IPS DF 19.7 (cell line): ENCODE measurements around the gene BTF3.
A peak's percentile ranks its signal among the peaks of the same experiment; 100 is the strongest.
"Not testable (repeated sequence)": the region's sequence is repeated elsewhere in the genome, so short reads cannot be mapped to it uniquely, and the experiment has no call there.

Experiments used
- DNase-seq: peaks from one replicate; pipeline ENCODE4 v3.0.0-alpha.2; 2013; ENCODE audit warnings: low read depth, low spot score

BTF3 gene

GRCh38 chr5:73485715-73486114, 12.5 kb upstream of the BTF3 start:
- no peak for DNase-seq

GRCh38 chr5:73486119-73486899, 11.9 kb upstream of the BTF3 start:
- peak; percentile 85 for DNase-seq

GRCh38 chr5:73487257-73487656, 11.0 kb upstream of the BTF3 start:
- not testable (repeated sequence) for DNase-seq

GRCh38 chr5:73487815-73488214, 10.4 kb upstream of the BTF3 start:
- DNase-seq: peak; percentile 78

DNA sequence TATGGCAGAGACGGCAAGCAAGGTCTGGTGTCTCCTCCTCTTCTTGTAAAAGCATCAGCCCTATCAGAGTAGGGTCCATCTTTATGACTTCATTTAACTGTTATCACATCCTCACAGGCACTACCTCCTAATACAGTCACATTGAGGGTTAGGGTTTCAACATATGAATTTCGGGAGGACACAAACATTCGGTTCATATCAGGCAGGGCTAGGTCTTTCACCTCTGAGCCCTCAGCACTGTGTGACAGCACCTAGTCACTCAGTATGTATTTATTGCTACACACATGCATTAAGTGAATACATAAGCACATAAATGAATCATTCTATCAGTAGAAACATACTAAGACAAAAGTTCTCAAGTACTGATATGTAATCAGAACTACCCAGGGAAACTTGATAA, 9.4 kb upstream of the BTF3 start:
- DNase-seq: no peak

DNA sequence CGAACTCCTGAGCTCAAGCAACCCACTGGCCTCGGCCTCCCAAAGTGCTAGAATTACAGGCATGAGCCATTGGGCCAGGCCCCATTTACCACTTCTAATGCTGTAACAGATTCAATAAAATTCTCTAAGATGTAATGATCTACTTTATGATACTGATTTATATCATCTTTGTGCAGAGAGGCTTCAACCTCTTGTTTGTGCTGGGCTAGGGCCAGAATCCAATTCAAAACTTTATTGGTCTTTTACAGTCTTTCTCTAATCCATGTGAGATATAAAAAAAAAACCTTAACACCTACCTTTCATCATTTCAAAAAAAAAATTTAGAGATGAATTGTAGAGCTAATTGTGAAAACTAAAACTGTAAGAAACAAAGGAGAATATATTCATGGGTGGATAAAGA, 8.2 kb upstream of the BTF3 start:
- no peak for DNase-seq

DNA sequence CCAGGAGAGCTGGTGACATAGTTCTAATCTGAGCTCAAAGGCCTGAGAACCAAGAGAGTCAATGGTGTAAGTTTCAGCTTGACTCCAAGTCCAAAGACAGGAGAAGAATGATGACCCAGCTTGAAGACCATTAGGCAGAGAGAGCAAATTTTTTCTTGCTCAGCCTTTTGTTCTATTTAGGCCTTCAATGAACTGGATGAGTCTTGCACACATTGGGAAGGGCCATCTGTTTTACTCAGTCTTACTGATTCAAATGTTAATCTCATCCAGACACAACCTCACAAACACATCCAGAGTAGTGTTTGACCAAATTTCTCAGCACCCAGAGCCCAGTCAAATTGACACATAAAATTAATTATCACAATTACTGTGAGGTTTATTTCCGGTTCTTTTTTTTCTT, 7.1 kb upstream of the BTF3 start:
- no peak for DNase-seq

DNA sequence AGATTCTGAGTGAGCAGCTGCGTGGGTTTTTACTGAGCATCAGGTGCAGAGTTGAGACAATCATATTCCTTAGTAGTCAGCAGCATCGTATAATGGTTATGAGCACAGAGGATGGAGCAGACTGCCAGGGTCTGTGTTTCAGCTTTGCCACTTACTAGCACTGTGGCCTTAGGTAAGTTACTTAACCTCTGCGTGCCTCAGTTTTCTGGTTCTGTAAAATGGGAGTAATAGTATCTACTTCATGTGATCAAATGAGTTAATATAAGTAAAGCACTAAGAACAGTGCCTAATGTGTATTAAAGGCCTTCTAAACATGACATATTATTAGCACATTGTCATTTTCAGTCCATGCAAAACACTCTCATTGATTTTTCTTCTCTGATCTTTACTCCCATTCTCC, 4.8 kb upstream of the BTF3 start:
- no peak for DNase-seq

DNA sequence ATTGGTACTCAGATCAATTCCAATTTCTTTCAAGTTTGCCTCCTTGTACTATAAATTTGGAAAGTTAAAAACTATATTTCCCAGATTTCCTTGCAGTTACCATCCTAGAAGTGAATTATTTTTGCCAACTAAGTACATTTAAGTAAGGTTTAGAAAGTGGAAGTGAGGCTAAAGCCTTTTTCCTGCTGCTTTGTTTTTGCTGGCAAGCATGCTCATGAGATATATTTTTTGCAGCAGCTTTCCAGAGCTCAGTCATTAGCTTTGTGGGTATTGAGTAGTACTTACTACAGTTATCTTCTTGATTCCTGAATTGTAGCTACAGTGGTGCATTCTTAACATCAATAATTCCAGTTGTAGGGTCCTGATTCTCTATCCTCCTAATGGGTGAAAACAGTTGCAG, 3.5 kb upstream of the BTF3 start:
- no peak for DNase-seq

GRCh38 chr5:73495772-73496335, 2.4 kb upstream of the BTF3 start:
- no peak for DNase-seq

DNA sequence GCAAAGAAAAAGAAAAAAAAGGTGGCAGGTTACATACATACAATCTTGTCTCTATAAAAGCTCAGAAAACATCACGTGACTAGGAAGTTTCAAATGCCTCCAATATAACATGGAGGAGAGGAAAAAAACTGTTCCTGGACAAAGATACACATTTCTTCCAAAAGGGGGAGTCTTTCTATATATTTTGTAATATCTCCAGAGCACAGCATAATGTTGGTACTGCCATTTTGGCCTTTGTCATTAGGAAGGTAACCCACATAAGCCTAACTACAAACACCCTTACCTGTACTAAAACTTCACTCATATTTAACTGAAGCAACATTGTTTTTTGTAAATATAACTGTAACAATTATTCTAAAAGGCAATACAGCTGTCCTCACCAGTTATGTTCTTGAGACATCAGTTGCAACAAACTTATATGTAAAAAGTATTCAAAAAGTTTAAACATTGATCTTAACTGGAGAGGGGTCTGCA, 1.2 kb upstream of the BTF3 start:
- DNase-seq: no peak

GRCh38 chr5:73497497-73498056, 665 bp upstream of the BTF3 start:
- DNase-seq: no peak

GRCh38 chr5:73499187-73499586, 945 bp downstream of the BTF3 start:
- DNase-seq: no peak

- DNase-seq: no peak
Observed at GRCh38 chr5:73499756-73500155, 1.5 kb downstream of the BTF3 start.

DNA sequence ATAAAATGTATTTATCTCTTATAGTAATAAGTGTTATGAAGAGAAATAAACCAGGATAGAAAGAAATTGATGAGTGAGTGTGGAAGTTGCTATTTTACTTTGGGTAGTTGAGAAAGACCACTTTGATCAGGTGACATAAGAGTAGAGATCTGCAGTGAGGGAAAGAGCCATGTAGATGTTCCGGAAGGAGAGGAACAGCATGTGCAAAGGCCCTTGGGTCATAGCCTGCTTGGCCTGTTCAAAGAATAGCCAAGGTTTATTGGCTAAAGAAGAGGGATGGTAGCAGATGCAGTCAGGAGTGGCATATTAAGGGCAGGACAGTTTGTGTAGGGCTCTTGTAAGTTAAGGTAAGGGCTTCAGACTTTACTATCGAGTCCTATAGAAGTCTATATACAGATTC, 3.2 kb downstream of the BTF3 start:
- no peak for DNase-seq

- no peak for DNase-seq
Observed at GRCh38 chr5:73506459-73506955, 8.3 kb downstream of the BTF3 start.

DNA sequence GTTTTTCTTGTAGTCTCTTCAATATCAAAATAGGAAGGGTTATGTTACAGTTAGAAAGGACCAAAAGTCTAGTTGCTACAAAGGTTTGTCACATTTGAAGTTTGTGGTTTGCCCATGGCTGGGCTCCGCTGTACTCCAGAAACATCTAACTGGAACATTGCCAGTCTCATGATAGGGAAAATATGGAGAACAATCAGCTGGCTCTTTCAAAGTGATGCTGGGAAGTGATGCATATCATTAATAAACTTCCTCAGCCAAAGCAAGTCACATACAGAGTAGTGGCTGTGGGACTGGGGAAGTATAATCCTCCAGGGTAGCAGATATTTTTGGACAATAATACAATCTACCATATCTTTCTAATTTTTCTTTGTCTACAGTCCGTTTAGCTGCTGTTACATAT, 8.8 kb downstream of the BTF3 start:
- no peak for DNase-seq

DNA sequence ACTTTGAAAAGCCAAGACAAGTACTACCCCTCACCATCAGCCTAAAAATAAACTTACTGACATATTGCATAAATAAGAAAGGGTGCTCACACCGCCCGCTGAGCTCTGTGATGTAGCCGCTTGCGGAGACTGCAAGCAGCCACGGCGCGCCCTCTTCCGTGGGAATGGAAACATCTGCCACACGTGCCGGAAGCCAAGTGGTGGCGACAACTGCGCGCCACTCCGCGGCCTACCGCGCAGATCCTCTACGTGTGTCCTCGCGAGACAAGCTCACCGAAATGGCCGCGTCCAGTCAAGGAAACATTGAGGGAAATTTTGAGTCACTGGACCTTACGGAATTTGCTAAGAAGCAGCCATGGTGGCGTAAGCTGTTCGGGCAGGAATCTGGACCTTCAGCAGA, 10.3 kb downstream of the BTF3 start:
- DNase-seq: not testable (repeated sequence)

- DNase-seq: no peak
Observed at GRCh38 chr5:73513996-73514395, 15.8 kb downstream of the BTF3 start.

DNA sequence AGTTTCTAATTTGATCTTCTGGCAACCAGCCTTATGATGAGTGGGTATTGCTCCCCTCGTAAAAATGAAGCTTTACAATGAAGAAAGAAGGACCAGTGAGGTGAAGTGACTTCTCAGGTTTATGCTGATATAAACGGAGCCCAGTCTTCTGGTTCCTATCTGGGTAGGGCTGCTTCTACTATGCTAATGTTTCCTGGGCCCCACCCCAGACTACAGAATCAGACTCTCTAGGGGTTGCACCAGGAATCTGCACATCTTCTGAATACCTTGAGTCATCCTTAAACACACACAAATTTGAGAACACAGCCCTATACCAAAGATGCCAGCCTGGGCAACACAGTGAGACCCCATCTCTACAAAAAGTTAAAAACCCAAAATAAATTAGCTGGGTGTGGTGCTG, 16.2 kb downstream of the BTF3 start:
- DNase-seq: no peak

DNA sequence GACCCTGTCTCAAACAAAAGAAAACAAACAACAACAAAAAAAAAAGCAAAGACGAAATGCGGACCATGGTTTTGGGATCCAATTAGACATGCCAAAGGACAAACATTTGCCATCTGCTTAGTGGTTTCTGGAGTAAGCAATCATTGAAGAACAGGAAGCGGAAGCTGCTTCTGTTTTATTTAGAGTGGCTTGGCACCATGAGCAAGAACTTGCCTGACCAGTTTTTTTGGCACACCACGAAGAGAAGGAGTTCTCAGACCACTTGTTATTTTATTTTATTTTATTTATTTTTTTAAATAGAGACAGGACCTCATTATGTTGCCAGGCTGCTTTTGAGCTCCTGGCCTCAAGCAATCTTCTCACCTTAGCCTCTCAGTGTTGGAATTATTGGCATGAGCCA, 17.0 kb downstream of the BTF3 start:
- no peak for DNase-seq

GRCh38 chr5:73519531-73520283, 21.5 kb downstream of the BTF3 start:
- DNase-seq: peak; percentile 70
